GM13976 (cell line): ENCODE results near the gene NTRK3.

ENCODE experiments used
- DNase-seq: peaks from one replicate; pipeline ENCODE4 v3.0.0; 2012; ENCODE audit warnings: low spot score
- CTCF ChIP-seq: IDR thresholded peaks from 2 replicates; pipeline ENCODE4 v1.5.1; 2012; ENCODE audit warnings: borderline replicate concordance, mild to moderate bottlenecking; ENCODE audit not compliant: insufficient read depth; ENCODE audit errors: extremely low read depth, missing control alignments, control extremely low read depth
- in situ Hi-C: fragments of 300-500 bp; cut with MboI; formaldehyde crosslinking; loops from one replicate; pipeline ENCODE4 v1.12.0; 2022; ENCODE audit warnings: low sequenced_read_pairs, mixed read lengths, inconsistent platforms; ENCODE audit not compliant: unreplicated experiment

The NTRK3 gene

GRCh38 chr15:88017753-88018152 is 238.8 kb downstream of the NTRK3 start:
- DNase-seq, result no peak
- no peak for TF ChIP-seq CTCF
- in situ Hi-C loops, result loop anchor here (25.0 kb wide), 1 partner anchor 220 kb away; no protein-coding TSS in a partner anchor

DNA sequence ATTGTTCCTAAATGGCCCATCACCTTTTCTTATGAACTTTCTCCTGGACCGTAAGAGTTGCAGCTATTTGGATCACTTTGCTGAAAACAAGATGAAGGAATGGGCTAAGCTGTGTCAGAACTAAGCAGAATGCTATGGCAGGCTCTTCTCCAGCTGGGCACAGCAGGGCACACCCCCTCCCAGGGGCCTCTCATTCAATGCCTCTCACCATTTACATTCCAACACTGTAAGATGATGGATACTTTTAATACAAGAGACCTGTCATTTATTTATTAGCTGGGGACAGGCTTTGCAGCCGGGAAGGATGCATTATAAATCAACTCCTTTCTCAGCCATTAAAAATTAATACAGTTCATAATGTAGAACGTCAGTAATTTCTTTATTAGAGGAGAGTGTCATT is 240.1 kb downstream of the NTRK3 start:
- in situ Hi-C loops, result loop anchor here (25.0 kb wide), 1 partner anchor 221 kb away; no protein-coding TSS in a partner anchor
- no peak for DNase-seq
- no peak for TF ChIP-seq CTCF

- in situ Hi-C loops, result loop anchor here (25.0 kb wide), 1 partner anchor 222 kb away; no protein-coding TSS in a partner anchor
- no peak for TF ChIP-seq CTCF
- no peak for DNase-seq
Observed at GRCh38 chr15:88015228-88015860, 241.2 kb downstream of the NTRK3 start.

- in situ Hi-C loops, result loop anchor here (25.0 kb wide), 1 partner anchor 223 kb away; no protein-coding TSS in a partner anchor
- DNase-seq, result no peak
- TF ChIP-seq CTCF, result no peak
Observed at GRCh38 chr15:88014454-88015160, 241.9 kb downstream of the NTRK3 start.

DNA sequence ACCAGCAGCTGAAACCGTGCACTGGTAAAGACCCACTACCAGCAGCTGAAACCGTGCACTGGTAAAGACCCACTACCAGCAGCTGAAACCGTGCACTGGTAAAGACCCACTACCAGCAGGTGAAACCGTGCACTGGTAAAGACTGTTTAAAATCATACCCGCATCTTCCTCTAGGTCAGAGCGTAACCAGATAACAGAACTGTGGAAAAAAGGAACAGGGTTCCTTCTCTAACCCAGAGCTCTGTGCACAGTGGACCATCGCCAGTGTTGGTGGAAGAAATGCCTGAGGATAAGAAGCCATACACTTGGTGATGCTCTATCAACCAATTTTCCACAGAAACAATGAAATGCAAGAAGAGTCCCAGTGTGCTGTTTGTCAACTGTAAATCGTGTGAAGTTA is 243.4 kb downstream of the NTRK3 start:
- DNase-seq, result no peak
- no peak for TF ChIP-seq CTCF
- in situ Hi-C loops, result loop anchor here (25.0 kb wide), 1 partner anchor 224 kb away; no protein-coding TSS in a partner anchor

- in situ Hi-C loops, result loop anchor here (25.0 kb wide), 1 partner anchor 225 kb away; no protein-coding TSS in a partner anchor
- no peak for TF ChIP-seq CTCF
- no peak for DNase-seq
Observed at GRCh38 chr15:88012688-88013087, 243.9 kb downstream of the NTRK3 start.
